NK-92 (cell line): ENCODE results near the gene EIF5A.
"Not testable (repeated sequence)": the region's sequence is repeated elsewhere in the genome, so short reads cannot be mapped to it uniquely, and the experiment has no call there.

ENCODE experiments used
- DNase-seq: peaks from one replicate; lab custom pipeline; 2025; ENCODE audit not compliant: unreplicated experiment; lab: John Stamatoyannopoulos, UW

Gene EIF5A

DNA sequence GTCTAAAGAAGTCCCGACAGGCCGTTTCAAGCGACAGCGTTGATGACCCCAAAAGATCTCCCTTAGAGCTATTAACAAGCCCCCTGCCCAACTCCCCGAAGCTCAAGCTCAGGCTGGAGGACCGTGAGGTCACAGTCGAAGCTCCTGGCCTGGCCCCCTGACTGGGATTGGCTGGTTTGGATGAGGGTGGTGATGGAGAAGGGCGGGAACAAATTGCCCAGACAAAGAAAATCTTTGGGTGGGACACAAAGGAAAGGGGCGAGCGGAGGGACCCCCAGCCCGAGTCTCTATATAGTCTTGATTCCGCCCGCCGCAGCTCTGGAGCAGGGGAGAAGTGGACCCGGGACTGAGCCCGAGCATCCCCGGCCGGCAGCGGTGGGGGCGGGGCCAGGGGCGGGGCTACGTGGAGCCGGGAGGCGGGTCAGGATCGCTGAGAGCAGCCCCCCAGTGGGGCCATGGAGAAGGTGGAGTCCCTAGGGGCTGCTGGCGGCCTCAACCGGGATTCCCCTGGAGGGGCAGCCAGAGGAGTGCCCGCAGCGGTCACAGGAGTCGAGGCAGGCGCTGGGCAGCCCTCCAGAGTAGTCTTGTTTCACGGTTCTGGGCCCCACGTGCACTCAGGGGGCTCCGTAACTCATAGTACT lies 22.7 kb downstream of the EIF5A start:
- no peak for DNase-seq

DNA sequence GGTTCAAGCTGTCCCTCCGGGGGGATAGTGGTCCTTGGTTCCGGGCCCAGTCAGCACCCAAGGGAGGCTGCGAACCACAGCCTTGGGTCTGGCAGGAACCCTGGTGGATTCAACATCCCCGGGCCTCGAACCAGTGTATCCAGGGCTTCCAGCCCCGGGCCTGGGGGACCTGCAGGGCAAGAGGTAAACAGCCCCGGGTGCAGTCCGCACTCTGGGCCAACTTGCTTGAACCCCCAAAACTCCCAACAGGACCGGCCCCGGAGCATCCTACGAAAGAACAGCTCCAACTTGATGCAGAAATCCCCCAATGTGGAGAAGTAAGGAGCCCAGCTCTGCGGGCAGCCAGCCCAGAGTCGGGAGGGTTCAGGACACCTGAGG lies 23.2 kb downstream of the EIF5A start:
- no peak for DNase-seq

DNA sequence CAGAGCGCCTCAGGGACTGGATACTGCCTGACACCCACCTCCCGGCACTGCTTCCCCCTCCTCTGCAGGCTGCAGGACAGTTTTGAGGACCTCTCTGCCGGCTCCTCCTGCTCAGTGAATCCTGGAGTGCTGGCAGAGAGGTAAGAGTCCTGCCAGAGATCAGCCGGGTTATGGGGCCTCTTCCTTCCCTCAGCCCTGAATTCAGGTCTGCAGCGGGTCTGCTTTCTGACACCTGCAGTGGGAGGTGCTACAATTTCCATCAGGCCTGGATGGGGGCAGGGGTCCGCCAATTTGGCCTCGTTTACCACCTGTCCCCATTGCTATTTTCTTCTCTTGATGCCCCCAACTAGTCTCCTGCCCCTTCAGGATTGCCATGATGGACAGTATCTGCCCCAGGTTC lies 24.7 kb downstream of the EIF5A start:
- DNase-seq = no peak

DNA sequence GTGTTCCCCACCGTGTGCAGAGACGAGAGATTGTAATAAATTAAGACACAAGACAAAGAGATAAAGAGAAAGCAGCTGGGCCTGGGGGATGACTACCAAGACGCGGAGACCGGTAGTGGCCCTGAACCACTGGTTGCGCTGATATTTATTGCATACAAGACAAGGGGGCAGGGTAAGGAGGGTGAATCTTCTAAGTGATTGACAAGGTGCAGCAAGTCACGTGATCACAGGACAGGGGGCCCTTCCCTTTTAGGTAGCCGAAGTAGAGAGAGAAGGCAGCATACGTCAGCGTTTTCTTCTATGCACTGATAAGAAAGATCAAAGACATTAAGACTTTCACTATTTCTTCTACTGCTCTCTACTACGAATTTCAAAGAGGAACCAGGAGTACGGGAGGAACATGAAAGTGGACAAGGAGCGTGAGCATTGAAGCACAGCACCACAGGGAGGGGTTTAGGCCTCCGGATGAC lies 25.2 kb downstream of the EIF5A start:
- DNase-seq = not testable (repeated sequence)

DNA sequence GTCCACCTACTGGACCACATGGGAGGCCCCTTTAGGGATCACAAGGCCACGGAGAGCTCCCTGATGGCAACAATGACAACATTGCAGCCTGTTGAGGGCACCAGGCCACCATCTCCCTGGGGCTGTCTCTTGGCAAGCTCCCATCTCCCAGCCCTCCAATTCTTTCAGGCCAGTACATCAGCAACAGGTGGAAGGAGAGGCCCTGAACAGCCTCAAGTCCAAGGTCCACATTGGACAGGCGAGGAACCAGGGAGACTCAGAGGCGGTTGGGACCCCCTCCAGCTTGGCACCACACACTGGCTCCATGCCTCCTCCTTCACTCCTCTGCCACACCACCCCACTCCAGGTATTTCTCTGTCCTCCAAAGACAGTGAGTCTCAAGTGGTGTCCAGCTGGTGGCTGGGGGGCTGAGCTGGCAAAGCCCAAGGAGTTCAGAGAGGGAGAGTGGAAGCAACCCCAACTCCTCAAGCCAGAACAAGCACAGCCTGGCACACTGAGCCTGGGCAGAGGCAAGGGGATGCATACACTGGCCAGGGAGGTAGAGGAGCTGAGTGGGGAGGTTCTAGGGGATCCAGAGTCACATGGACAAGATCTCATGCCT lies 27.6 kb downstream of the EIF5A start:
- DNase-seq = no peak

DNA sequence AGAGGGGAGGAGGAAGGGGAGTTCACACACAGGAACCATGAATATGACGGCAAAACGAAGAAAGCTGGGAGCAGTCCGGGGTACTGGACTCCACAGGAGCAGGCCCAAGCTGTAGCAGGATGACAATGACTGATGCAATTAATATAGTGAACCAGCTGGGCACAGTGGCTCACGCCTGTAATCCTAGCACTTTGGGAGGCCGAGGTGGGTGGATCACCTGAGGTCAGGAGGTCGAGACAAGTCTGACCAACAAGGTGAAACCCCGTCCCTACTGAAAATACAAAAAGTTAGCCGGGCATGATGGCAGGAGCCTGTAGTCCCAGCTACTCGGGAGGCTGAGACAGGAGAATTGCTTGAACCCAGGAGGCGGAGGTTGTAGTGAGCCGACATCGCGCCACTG lies 28.3 kb downstream of the EIF5A start:
- DNase-seq = not testable (repeated sequence)

DNA sequence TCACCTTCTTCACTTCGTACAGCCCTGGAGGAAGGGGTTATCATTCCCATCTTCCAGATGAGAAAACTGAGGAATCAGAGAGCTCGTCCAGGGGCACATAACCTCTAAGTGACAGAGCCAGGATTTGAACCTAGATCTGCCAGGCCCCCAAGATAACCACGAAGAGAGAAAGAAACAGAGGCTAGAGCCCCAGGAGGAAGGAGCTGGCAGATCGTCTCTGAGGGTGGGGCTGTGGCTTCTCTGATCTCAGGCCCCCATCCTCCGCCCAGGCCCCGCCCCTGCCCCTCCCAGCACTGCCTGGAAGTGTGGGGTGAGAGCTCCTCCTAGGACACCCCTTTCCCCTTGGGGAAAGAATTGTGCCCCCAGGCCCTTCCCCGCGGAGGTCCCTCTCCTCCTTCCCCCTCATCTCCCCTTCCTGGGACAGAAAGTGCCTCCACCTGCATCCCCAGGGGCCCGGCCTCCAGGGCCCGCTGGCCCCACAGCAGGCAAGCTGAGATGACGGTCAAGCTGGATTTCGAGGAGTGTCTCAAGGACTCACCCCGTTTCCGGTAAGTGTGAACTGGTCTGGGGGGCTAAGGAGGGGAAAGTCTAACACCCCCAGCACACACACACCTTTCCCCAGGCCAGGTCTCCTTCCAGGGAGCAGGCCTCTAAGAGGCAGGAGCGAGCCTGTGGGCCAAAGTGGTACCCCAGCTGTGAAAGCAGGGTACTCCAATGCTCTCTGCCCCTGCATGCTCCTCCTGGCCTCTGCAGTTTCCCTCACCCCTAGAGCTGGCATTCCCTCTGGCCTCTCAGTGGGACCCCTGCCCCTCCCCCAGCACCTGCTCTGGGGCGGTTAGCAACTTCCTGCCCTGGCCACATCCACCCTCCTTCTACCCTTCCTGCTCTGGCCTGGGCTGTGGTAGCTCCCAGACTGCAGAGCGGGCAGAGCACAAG lies 29.1 kb downstream of the EIF5A start, which contains the start of gene ACAP1:
Gene ACAP1 (plus strand): TSS at position 290 of the 936 bp plus-strand sequence. CDS start 206 bp downstream, at position 496.
- DNase-seq = peak; percentile 20

DNA sequence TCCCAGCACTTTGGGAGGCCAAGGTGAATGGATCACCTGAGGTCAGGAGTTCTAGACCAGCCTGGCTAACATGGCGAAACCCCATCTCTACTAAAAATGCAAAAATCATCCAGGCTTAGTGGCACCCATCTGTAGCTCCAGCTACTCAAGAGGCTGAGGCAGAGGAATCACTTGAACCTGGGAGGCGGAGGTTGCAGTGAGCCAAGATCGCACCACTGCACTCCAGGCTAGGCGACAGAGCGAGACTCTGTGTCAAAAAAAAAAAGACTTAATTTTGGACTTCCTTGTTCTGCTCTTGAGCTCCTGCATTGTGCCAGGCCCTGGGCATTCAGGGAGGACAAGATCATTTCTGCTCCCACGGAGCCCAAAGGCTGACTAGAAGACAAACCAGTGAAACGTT lies 30.2 kb downstream of the EIF5A start:
- not testable (repeated sequence) for DNase-seq

DNA sequence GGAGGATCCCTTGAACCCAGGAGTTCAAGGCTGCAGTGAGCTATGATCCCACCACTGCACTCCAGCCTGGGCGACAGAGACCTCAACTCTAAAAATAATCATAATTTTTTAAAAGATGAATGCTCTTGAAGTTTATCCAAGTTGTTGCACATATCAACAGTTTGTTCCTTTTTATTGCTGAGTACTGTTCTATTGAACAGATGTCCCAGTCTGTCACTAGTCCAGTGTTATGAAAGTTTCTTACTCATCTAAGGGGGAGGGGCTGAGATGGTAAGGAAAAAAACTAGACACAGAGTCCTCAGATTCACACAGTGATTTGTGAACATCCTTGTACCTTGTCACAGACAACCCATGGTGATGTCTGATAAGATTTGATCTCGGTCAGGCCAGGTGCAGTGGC lies 32.8 kb downstream of the EIF5A start:
- no peak for DNase-seq

DNA sequence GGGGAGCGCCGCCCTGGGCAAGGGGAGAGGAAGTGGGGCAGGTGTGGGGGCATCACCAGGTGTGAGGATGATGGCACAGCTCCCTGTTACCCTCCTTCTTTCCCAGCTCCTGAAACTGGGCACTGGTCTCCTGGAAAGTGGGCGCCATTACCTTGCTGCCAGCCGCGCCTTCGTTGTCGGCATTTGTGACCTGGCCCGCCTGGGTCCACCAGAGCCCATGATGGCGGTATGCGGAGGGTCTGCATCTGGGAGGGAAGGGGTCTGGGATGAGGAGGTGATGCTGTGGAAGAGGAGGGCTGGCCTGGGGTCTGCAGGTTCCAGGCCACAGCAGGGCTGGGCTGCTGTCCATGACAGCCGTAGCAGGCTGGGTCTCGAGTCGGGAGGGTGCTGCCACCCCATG lies 34.4 kb downstream of the EIF5A start:
- no peak for DNase-seq

DNA sequence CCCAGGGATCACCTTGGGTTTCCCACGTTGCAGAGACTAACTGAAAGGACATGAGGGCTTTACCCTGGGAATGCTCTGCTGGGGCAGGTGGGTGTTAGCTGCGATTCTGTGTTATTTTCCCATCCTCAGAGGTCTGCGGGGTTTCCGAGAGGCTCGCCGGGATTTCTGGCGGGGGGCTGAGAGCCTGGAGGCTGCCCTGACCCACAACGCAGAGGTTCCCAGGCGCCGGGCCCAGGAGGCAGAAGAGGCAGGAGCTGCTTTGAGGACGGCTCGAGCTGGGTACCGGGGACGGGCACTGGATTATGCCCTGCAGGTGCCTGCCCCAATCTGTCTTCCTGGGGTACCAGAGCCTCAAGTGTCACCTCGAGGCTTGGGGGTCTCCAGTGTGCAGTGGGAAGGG lies 35.8 kb downstream of the EIF5A start:
- no peak for DNase-seq

DNA sequence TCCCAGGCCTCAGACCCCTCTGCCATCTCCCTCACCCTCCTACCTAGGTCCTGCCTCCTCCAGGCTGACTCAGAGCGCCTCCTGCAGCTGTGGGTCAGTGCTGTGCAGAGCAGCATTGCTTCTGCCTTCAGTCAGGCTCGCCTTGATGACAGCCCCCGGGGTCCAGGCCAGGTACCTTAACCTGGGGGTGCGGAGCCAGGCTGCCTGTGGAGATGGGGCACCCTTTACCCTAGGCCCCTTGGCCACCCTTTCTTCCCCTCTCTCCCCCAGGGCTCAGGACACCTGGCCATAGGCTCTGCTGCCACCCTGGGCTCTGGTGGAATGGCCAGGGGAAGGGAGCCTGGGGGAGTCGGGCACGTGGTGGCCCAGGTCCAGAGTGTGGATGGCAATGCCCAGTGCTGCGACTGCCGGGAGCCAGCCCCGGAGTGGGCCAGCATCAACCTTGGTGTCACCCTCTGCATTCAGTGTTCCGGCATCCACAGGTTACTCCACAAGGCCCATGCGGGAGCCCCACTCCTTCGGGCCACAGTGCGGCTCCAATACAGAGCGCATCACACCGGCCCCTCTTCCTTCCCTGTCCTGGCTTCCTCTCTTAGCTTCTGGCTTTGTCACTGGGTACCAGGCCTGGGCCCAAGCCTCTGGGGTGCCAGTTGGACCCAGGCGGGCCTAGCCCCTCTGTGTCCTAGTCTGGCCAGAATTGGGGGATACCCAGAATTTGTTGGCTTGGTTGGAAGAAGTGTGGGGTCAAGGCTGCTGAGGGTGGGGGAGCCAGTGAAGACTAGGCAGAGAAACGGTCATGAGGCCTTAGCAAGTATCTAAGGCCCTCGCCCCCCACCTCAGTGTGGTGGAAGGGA lies 39.6 kb downstream of the EIF5A start:
- DNase-seq = no peak

DNA sequence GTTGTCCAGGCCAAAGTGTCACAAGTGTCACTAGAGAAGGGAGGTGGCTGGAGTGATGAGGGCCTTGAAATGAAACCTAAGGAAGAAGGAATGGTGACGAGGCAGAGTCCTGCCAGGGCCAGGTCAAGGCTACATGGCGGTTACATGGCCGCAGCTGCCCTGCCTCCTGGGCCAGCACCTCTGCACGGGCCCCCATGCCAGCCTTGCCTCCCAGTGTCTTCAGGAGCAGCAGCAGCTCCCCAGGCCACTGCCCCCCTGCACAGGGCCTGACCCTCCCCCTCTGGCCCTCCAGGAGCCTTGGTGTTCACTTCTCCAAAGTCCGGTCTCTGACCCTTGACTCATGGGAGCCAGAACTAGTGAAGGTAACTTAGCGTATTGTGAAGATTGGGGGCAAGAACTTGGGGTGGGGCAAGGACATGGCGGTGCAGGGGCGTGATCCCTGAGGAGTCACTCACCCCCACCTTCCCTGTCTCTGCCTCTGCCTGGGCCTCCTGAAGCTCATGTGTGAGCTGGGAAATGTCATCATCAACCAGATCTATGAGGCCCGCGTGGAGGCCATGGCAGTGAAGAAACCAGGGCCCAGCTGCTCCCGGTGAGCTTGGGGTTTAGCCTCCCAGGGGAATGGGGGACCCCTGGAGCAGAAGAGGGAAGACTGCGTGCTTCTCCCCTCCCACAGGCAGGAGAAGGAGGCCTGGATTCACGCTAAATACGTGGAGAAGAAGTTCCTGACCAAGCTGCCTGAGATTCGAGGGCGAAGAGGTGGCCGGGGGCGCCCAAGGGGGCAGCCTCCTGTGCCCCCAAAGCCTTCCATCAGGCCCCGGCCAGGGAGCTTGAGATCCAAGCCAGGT lies 40.4 kb downstream of the EIF5A start:
- no peak for DNase-seq

DNA sequence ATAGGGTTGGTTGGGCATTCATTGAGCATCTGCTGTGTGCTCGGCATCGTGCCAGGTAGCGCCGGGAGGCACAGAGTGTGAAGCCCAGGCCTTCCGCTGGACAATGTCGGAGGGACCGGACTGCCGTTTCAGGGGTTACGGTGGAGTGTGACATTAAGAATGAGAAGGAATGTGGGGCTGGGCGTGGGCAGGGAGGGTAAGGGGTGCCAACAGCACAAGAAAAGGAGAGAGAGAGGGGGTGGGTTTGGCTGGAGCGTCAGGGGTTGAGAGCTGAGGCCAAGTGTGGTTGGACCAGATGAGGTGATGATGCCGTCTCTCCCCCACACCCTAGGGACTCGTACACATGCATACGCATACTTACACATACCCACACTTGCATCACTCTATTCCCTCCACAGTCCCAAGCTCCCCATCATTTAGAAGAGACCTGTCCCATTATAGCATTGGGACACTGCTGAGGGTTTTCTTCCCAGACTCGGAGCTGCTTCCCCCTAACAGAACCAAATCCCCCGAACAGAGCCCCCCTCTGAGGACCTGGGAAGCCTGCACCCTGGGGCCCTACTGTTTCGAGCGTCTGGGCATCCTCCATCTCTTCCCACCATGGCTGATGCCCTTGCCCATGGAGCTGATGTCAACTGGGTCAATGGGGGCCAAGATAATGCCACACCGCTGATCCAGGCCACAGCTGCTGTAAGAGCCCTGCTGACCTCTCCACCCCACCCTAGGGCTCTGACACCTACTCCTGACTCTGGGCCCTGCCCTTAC lies 41.2 kb downstream of the EIF5A start:
- DNase-seq = no peak

DNA sequence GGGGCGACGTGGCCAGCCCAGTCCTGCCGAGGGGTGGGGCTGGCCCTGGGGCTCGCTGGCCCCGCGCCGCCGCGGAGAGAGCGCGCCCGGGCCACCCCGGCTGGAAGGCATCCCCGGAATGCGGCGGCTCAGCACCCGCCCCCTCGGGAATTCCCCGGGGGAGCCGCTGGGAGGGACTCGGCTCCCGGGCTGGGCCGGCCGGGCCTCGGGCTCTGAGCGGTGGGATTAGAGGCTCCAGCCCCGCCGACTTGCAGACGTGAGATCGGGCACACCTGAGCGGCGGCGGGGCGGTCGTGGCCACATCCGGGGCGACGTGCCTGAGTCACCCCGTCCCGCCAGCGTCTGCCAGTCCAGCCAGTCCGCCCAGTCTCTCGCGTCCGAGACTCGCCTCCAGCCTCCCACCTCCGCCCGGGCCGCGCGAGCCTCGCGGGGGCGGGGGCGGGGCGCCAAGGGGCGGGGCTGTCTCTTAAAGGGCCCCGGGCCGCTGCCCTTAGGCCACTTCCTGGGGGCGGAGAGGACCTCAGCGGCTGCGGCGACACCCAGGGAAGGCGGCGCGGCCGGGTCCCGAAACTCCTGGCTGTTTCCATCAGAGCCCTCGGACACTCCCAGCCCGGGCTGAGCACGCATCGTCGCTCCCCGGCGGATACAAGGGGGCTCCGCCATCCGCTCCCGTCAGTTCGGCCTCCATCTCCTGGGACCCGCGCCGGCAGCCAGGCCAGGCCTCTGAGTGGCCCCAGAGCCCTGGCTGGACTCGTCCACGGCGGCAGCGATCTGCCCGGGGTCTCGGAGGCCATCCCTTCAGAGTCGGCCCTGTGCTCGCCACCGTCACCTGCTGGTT lies 44.5 kb downstream of the EIF5A start, which contains the start of gene KCTD11:
Gene KCTD11 (plus strand): TSS at position 498 of the 838 bp plus-strand sequence.
- DNase-seq = no peak

DNA sequence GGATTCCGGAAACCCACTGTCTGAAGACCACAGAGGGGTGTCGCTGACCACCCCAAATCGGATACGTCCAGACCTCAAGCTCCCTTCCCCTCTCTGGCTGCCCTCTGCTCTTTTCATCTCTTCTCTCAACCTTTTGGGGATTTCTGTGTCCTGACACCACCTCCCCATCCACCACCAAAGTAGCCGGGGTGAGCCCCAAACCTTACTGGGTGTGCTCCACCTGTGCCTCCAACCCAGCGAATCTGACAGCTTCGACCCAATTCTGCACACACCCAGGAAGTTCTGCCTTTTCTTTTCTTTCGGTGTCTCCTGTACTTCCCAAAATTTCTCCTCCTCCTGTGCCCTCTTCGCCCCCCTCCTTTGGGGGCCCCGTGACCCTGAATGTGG lies 45.1 kb downstream of the EIF5A start:
- no peak for DNase-seq

DNA sequence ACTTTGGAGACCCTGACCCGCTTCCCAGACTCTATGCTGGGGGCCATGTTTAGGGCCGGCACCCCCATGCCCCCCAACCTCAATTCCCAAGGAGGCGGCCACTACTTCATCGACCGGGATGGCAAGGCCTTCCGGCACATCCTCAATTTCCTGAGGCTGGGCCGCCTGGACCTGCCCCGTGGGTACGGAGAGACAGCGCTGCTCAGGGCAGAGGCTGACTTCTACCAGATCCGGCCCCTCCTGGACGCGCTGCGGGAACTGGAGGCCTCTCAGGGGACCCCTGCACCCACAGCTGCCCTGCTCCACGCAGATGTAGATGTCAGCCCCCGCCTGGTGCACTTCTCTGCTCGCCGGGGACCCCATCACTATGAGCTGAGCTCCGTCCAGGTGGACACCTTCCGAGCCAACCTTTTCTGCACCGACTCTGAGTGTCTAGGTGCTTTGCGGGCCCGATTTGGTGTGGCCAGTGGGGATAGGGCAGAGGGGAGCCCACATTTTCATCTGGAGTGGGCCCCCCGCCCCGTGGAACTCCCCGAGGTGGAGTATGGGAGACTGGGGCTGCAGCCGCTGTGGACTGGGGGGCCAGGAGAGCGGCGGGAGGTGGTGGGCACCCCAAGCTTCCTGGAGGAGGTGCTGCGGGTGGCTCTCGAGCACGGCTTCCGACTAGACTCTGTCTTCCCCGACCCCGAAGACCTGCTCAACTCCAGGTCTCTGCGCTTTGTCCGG lies 45.6 kb downstream of the EIF5A start:
- no peak for DNase-seq
